Tibial nerve (tissue), 4 donors: Measurements from ENCODE around the gene CPXM1. TPM values are rescaled to one million over a fixed set of nuclear protein-coding genes. Genes with fewer than 3 reads are reported as not detected.

Source experiments
- DNase-seq, 2 donors: peaks; one replicate each; pipeline ENCODE4 v3.0.0-alpha.2; 2019; ENCODE audit warnings: low spot score in 2 of 2
- H3K27ac ChIP-seq, 4 donors: fragments of 200-600 bp; sonication (generic) in 3 of 4; one replicate each; pipeline ENCODE4 v1.5.1; 2017 to 2019; ENCODE audit warnings: mild to moderate bottlenecking in 1 of 4
- H3K27me3 ChIP-seq, 2 donors: fragments of 200-600 bp; sonication (generic) in 1 of 2; one replicate each; pipeline versions ENCODE4 v1.5.1 to v1.6.0; 2017 to 2019
- H3K36me3 ChIP-seq, 3 donors: fragments of 200-600 bp; sonication (generic); one replicate each; pipeline ENCODE4 v1.5.1; 2018 to 2019
- H3K4me1 ChIP-seq, 4 donors: fragments of 200-600 bp; sonication (generic) in 3 of 4; one replicate each; pipeline ENCODE4 v1.5.1; 2017 to 2019
- H3K4me3 ChIP-seq, 4 donors: fragments of 200-600 bp; sonication (generic) in 3 of 4; one replicate each; pipeline ENCODE4 v1.5.1; 2017 to 2019; ENCODE audit warnings: mild to moderate bottlenecking in 1 of 4, moderate library complexity in 1 of 4
- H3K9me3 ChIP-seq, 4 donors: fragments of 200-600 bp; sonication (generic) in 3 of 4; one replicate each; pipeline ENCODE4 v1.5.1; 2017 to 2019
- EP300 ChIP-seq, 2 donors: sonication (generic); formaldehyde crosslinking; IDR thresholded peaks; one replicate each; pipeline ENCODE4 v1.6.1; 2017; ENCODE audit warnings: antibody characterized with exemption in 2 of 2, mild to moderate bottlenecking in 1 of 2
- POLR2A ChIP-seq, 2 donors: fragments of 450-650 bp; IDR thresholded peaks; one replicate each; pipeline ENCODE4 v1.6.1; 2017; ENCODE audit warnings: antibody characterized with exemption in 2 of 2, mild to moderate bottlenecking in 2 of 2, moderate library complexity in 2 of 2
- WGBS, 2 donors: methylation state at CpG; one replicate each; pipeline ENCODE4 v1.1.5; 2018; 5-methylcytosine and 5-hydroxymethylcytosine counted together
- total RNA-seq, 4 donors: library from RNA; depleted of rRNA; stranded (reverse); fragments of >200 nt; gene quantifications; one replicate each; pipeline ENCODE4 v1.1.0, GENCODE V29; 2016
- TF ChIP-seq, protein P1 (sequence below), 5 experiments: fragments of 200-600 bp in 3 of 5; fragments of 450-650 bp in 2 of 5; sonication (generic) in 3 of 5; IDR thresholded peaks; one replicate each; pipeline ENCODE4 v1.5.1; 2016 to 2019; ENCODE audit warnings: antibody characterized with exemption in 5 of 5, mild to moderate bottlenecking in 3 of 5, moderate library complexity in 2 of 5

CPXM1 gene
- total RNA-seq, 4 donors from 2014 or later, result 1.6 to 3.6 (median 1.9) TPM

DNA sequence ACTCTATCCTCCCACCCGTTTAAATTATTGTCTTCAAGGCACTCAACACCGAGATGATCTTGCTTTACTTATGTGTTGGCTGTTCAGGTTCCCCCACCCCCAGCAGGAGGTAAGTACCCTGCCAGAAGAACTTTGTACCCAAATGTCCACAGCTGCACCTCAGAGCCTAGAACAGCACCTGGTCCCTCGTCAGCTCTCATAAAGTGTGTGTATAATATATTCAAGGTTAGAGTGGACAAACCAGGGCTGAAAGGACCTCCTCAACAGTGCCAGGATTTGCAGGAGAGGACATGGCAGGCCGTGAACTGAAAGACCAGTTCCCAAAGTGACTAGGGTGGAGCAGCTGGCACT lies 5.9 kb upstream of the CPXM1 start:
- no peak overlapping the region for H3K27ac ChIP-seq
- peaks cover 0 to 76% of the 10 kb centered on the region in 2 donors for H3K27me3 ChIP-seq
- 47 to 51% methylated on average over 4 of the region's 4 CpGs for WGBS, 2 donors

DNA sequence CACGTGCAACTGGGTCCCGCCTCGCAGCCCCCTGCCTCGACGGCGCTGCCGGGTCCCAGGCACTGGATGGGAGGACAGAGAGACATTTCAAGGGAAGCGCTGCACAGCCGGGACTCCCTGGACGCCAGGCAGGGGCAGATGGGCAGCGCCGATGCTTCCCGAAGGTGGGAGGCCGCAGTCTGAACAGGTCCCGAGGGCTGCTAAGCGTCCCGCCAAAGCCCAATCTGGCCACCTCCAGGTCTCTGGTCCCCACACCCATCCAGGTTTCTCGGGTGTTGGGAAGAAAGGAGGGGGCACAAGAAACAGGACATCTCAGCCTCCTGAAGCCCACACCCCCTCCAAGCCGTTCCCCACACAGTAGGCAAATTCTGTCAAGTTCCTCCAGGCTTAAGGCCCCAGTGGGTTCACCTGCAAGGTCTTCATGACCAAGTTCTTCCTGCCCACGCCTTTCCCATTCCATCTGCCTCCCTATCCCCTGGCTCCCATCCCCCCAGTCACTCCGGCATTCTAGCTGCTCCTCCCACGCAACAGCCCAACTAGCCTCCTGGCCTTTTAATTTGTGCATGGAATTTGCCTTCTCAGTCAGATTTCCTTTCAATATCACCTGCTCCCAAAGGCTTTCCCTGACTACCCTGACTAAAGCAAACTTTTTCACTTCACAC lies 5.4 kb upstream of the CPXM1 start:
- H3K4me1 ChIP-seq, result peaks cover 0 to 21% (median 1%) of the 10 kb centered on the region in 4 donors
- TF ChIP-seq POLR2A (IDR thresholded peaks at IDR 0.05), result no peak
- TF ChIP-seq, protein P1, sequence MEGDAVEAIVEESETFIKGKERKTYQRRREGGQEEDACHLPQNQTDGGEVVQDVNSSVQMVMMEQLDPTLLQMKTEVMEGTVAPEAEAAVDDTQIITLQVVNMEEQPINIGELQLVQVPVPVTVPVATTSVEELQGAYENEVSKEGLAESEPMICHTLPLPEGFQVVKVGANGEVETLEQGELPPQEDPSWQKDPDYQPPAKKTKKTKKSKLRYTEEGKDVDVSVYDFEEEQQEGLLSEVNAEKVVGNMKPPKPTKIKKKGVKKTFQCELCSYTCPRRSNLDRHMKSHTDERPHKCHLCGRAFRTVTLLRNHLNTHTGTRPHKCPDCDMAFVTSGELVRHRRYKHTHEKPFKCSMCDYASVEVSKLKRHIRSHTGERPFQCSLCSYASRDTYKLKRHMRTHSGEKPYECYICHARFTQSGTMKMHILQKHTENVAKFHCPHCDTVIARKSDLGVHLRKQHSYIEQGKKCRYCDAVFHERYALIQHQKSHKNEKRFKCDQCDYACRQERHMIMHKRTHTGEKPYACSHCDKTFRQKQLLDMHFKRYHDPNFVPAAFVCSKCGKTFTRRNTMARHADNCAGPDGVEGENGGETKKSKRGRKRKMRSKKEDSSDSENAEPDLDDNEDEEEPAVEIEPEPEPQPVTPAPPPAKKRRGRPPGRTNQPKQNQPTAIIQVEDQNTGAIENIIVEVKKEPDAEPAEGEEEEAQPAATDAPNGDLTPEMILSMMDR (IDR thresholded peaks at IDR 0.05), result no peak
- no peak for TF ChIP-seq EP300 (IDR thresholded peaks at IDR 0.05)
- H3K27ac ChIP-seq, result no peak overlapping the region
- H3K36me3 ChIP-seq, result no peaks in the 10 kb centered on the region
- H3K27me3 ChIP-seq, result peaks cover 0 to 81% of the 10 kb centered on the region in 2 donors
- H3K4me3 ChIP-seq, result no peak overlapping the region
- peaks cover 0 to 12% (median 0%) of the 10 kb centered on the region in 4 donors for H3K9me3 ChIP-seq
- 25 to 37% methylated on average over 11 to 14 of the region's 22 CpGs for WGBS, 2 donors
- DNase-seq, result no peak

More for the DNA sequence above, 5.9 kb upstream of the CPXM1 start:
- Histone ChIP-seq H3K9me3 (peaks cover 0 to 17% (median 0%) of the 10 kb centered on the region in 4 donors), H3K4me3 (no peak overlapping the region), H3K4me1 (peaks cover 0 to 16% (median 0%) of the 10 kb centered on the region in 4 donors), H3K36me3 (no peaks in the 10 kb centered on the region)
- no peak for DNase-seq
- no peak for TF ChIP-seq EP300 (IDR thresholded peaks at IDR 0.05)
- TF ChIP-seq POLR2A (IDR thresholded peaks at IDR 0.05), result no peak
- TF ChIP-seq, protein P1 (IDR thresholded peaks at IDR 0.05), result no peak

DNA sequence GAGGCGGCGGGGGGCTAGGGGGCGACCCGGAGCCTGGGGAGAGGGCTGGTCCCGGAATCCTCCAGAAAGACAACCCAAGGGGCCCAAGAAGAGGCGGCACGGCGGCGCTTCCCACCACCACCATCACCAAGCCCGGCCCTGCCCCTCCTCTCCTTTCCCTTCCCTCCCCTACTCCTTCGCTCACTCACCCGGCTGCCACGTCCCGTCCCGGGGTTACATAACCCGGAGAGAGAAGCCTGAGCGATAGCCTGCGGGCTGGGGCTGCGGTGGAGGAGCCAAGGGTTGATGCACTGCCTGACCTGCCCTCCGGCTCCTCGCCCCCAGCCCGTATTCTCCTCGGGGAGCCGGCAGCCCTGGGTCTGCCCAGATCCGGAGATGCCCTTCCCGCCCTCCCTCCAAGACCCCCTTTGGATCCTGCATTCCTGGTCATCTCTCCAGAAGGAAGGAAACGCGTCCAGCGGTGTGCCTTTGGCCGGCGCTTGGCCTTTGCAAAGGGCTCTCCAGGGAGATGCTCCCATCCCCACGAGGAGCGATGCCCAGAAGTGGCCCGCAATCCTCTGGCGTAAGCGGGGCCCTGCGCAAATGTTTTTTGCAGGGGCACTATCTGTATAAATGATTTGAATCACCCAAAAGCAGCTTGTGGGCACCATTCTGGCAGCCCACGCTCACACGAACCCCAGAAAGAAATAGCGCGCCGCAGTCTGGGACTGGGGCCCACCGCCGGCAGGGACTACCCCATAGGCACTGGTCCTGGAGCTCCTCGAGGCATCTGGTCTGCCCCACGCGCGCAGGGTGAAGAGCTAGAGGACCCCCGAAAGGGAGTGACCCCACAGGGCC lies 4.6 kb upstream of the CPXM1 start:
- no peak overlapping the region for H3K27ac ChIP-seq
- 14 to 19% methylated on average over 36 to 46 of the region's 49 CpGs for WGBS, 2 donors
- DNase-seq, result no peak

DNA sequence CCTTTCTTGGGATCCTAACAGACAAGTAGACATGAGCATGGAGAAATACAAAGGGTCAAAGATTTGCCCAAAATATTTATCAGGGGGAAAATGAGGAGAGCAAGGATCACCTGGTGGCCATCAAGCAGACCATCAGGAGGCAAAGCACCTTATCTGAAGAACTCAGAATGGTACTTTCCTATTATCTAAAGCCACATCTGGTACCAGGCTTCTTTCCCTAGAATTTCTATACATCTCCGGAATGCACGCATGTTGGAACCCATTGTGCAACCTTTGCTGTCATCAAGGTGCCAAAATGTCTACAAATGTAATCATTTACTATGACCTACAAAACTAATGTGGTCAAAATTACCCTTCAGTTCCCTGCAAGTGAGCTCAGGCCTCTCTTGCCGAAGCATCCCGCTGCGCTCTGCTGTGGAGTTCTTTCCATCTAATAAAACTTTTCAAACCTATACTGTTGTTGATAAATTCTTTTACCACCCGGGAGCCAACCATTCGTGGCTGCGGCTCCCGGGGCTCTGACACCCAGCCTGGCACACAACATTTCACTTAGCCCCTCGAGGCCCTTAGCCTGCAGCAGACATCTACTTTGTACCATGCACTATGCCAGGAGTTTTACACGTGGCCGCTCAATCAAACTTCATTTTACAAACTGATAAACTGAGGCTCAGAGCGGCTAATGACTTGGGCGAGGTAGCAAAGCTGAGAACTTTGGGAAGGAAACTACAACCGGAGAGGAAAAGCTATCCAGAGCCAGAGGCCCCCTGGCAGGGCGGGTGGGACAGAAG lies 3.8 kb upstream of the CPXM1 start:
- H3K36me3 ChIP-seq, result no peaks in the 10 kb centered on the region
- TF ChIP-seq POLR2A (IDR thresholded peaks at IDR 0.05), result no peak
- TF ChIP-seq, protein P1 (IDR thresholded peaks at IDR 0.05), result no peak
- TF ChIP-seq EP300 (IDR thresholded peaks at IDR 0.05), result no peak
- WGBS, 2 donors, result 47 to 54% methylated on average over 16 of the region's 16 CpGs
- H3K4me3 ChIP-seq, result no peak overlapping the region
- no peak overlapping the region for H3K27ac ChIP-seq
- no peak for DNase-seq
- H3K27me3 ChIP-seq, result peaks cover 0 to 96% of the 10 kb centered on the region in 2 donors
- no peaks in the 10 kb centered on the region for H3K9me3 ChIP-seq
- peaks cover 0 to 37% (median 5%) of the 10 kb centered on the region in 4 donors for H3K4me1 ChIP-seq

More for the DNA sequence above, 4.6 kb upstream of the CPXM1 start:
- TF ChIP-seq, protein P1 (IDR thresholded peaks at IDR 0.05), result no peak
- TF ChIP-seq POLR2A (IDR thresholded peaks at IDR 0.05) (no peak), EP300 (IDR thresholded peaks at IDR 0.05) (no peak)
- peaks cover 0 to 4% (median 0%) of the 10 kb centered on the region in 4 donors for H3K9me3 ChIP-seq
- no peaks in the 10 kb centered on the region for H3K36me3 ChIP-seq
- peaks cover 0 to 28% (median 4%) of the 10 kb centered on the region in 4 donors for H3K4me1 ChIP-seq
- peaks cover 0 to 88% of the 10 kb centered on the region in 2 donors for H3K27me3 ChIP-seq
- H3K4me3 ChIP-seq, result no peak overlapping the region
